ENCODE measurements around the gene PPOX.

GRCh38 chr1:161153176-161153575 is 13.1 kb upstream of the PPOX start:
- TF ChIP-seq CTCF (IDR thresholded peaks at IDR 0.05; ENCODE audit: insufficient read depth, low read depth, low read length) (no peak), EZH2 (IDR thresholded peaks at IDR 0.05; ENCODE audit: insufficient read depth, low read length) (no peak)

Measured in astrocyte (in vitro differentiated cells and primary cell).